Esophagus squamous epithelium (tissue), 4 donors: Measurements from ENCODE around the gene TESPA1.

Source experiments
- POLR2A ChIP-seq, 4 donors: fragments of 450-650 bp; IDR thresholded peaks; one replicate each; pipeline ENCODE4 v1.6.1; 2017; ENCODE audit warnings: antibody characterized with exemption in 4 of 4, mild to moderate bottlenecking in 4 of 4, moderate library complexity in 3 of 4
- TF ChIP-seq, protein P1 (sequence below), 6 experiments: fragments of 450-650 bp in 4 of 6; fragments of 200-600 bp in 2 of 6; sonication (generic) in 2 of 6; IDR thresholded peaks; one replicate each; pipeline ENCODE4 v1.5.1; 2016 to 2019; ENCODE audit warnings: antibody characterized with exemption in 6 of 6, mild to moderate bottlenecking in 4 of 6, moderate library complexity in 4 of 6

DNA sequence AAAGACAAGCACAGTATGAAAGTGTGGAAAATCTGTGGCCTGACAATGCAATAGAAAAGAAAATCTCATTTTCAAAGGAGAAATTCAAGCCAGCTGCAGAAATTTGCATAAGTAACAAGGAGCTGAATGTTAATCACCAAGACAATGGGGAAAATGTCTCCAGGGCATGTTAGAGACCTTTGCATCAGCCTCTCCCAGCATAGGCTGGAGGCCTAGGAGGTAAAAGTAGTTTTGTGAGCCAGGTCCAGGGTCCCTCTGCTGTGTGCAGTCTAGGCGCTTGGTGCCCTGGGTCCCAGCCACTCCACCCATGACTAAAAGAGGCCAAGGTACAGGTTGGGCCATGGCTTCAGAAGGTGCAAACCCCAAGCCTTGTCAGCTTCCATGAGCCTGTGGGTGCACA, 58.3 kb downstream of the TESPA1 start:
- no peak for TF ChIP-seq POLR2A (IDR thresholded peaks at IDR 0.05)
- TF ChIP-seq, protein P1, sequence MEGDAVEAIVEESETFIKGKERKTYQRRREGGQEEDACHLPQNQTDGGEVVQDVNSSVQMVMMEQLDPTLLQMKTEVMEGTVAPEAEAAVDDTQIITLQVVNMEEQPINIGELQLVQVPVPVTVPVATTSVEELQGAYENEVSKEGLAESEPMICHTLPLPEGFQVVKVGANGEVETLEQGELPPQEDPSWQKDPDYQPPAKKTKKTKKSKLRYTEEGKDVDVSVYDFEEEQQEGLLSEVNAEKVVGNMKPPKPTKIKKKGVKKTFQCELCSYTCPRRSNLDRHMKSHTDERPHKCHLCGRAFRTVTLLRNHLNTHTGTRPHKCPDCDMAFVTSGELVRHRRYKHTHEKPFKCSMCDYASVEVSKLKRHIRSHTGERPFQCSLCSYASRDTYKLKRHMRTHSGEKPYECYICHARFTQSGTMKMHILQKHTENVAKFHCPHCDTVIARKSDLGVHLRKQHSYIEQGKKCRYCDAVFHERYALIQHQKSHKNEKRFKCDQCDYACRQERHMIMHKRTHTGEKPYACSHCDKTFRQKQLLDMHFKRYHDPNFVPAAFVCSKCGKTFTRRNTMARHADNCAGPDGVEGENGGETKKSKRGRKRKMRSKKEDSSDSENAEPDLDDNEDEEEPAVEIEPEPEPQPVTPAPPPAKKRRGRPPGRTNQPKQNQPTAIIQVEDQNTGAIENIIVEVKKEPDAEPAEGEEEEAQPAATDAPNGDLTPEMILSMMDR (IDR thresholded peaks at IDR 0.05), result no peak
